GM20000 (cell line): ENCODE data around the gene SIDT2.
"Not testable (repeated sequence)": the region's sequence is repeated elsewhere in the genome, so short reads cannot be mapped to it uniquely, and the experiment has no call there.

ENCODE experiments used
- DNase-seq: peaks from one replicate; pipeline ENCODE4 v3.0.0; 2012; ENCODE audit warnings: low spot score
- TF ChIP-seq, protein P1 (sequence below): IDR thresholded peaks from 2 replicates; pipeline ENCODE4 v1.5.1; 2012; ENCODE audit warnings: mild to moderate bottlenecking, control low read depth; ENCODE audit errors: extremely low read depth, missing control alignments

The SIDT2 gene

DNA sequence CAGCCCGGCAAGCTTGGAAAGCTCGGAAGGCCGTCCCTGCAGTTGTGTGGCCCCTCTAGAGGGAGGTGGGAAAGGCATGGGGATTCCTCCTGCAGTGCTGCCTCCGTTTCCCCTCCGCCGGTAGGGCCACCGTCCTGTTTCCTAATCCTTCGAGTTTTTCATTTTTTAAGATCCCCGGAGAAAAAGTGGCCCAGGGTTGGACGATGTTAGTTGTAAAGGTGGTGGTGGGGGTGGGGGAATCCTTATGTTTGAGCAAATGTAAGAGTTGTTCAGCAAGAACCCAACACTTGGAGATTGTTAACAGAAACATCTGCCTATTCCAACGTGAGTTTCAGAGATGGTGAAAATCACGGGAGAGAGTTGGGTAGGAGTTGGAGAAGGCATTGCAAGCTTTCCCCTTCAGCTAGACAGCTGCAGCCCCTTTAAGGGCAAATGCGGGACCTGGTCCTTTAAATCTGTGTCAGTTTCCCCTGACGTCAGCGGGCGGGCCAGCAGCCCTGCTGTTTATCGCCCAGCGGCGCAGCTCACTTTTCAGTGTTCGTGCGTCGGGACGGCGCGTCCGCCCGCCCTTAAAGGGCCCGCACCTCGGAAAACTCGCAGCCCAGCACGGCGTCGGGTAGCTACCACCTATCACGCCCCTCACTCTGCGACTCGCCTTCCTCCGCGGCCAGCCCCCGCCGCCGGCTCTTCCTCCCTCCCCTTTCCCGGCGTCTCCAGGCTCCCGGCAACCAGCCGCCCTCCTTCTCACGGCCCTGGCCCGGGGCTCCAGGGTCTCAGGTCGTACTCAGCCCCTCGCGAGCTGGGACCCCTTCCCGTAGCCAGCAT is at the start of gene SIDT2:
SIDT2 (plus strand) TSS at position 534 of the 825 bp plus-strand sequence. CDS start 521 bp downstream, outside the sequence.
- TF ChIP-seq, protein P1, sequence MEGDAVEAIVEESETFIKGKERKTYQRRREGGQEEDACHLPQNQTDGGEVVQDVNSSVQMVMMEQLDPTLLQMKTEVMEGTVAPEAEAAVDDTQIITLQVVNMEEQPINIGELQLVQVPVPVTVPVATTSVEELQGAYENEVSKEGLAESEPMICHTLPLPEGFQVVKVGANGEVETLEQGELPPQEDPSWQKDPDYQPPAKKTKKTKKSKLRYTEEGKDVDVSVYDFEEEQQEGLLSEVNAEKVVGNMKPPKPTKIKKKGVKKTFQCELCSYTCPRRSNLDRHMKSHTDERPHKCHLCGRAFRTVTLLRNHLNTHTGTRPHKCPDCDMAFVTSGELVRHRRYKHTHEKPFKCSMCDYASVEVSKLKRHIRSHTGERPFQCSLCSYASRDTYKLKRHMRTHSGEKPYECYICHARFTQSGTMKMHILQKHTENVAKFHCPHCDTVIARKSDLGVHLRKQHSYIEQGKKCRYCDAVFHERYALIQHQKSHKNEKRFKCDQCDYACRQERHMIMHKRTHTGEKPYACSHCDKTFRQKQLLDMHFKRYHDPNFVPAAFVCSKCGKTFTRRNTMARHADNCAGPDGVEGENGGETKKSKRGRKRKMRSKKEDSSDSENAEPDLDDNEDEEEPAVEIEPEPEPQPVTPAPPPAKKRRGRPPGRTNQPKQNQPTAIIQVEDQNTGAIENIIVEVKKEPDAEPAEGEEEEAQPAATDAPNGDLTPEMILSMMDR: no peak
- peak; percentile 91 for DNase-seq

DNA sequence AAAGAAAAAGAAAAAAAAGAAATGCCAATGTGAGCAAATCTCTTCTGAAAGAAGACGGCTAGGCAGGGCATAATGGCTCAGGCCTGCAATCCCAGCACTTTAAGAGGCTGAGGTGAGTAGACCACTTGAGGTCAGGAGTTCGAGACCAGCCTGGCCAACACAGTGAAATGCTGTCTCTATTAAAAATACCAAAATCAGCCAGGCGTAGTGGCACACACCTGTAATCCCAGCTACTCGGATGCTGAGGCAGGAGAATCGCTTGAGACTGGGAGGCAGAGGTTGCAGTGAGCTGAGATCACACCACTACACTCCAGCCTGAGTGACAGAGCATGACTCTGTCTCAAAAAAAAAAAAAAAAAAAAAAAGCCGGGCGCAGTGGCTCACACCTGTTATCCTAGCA is 48.1 kb upstream of the SIDT2 start:
- DNase-seq: not testable (repeated sequence)

DNA sequence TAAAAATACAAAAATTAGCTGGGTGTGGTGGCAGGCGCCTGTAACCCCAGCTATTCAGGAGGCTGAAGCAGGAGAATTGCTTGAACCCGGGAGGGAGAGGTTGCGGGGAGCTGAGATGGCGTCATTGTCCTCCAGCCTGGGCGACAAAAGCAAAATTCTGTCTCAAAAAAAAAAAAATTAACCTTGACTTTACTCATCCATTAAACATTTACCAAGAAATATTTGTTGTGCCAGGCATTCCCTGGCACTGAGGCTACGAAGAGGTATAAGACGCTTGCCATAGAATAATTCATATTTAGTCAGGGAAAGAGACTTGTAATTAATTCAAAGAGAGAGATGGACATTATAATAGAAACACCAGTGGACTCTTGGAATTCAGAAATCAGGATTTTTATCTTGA is 47.7 kb upstream of the SIDT2 start:
- TF ChIP-seq, protein P1: no peak
- no peak for DNase-seq

DNA sequence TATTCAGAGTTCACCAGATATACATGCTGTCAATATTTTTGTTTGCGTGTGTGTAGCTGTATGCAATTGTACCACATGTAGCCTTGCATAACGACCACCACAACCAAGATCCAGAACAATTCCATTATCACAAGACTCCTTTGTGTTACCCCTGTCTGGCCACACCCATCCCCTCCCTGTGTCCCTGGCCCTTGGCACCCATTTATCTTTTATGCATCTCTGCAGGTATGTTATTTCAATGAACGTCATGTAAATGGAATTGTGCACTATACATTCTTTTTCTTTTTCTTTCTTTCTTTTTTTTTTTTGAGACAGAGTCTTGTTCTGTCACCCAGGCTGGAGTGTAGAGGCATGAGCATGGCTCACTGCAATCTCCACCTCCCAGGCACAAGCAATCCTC is 44.1 kb upstream of the SIDT2 start:
- TF ChIP-seq, protein P1: no peak
- no peak for DNase-seq

DNA sequence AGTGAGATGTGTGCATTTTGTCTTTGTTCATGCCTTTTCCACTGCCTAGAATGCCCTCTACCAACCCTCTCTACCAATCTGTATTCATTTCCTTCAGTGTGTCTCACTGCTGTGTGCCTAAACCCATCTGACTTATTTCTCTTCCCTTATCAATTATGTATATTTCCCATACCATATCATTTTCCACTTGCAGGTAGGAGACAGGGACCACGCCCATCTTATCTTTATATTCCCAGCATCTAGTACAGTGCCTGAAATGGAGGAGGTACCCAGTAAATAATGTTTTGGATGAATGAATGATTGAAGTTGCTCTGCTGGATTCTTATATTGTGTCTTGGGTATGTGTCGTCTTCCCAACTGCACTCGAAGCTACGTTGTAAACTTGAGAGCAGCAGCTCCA is 43.6 kb upstream of the SIDT2 start:
- DNase-seq: not testable (repeated sequence)

DNA sequence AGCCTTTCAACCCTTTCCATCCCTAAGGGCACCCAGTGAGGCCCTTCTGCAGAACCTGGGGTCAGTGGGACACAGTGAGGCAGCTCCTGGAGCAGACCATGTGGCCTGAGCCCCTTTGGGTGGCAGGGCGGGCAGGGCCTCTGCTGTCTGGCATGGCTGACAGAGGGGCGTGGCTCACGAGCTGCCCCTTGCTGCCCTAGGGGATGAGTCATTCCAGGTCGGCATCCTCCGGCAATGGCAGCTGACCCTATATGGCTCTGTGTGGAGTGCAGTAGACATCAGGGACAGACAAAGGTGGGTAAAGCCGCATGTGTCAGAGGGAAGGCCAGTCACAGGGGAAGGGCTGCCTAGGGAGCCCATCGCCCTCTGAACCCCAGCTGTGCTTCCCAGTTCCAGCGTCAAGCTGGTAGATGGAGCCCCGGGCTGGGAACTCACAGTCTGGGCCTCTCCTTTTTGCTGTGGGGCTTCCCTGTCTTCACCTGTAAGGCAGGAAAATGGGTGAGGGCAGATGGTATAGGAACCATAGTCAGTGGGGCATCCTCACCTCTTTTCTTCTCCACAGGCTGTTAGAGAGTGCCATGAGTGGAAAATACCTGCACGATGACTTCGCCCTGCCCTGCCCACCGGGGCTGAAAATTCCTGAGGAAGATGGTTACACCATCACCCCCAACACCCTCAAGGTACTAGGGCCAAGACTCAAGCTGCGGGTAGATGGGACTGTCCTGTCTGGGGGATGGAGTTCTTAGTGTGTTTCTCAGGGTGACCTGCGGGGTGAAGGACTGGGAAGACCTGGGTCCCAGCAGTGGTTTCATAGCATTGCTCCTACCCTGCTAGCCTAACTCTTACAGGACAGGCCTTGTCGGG is 41.1 kb upstream of the SIDT2 start:
- not testable (repeated sequence) for DNase-seq

DNA sequence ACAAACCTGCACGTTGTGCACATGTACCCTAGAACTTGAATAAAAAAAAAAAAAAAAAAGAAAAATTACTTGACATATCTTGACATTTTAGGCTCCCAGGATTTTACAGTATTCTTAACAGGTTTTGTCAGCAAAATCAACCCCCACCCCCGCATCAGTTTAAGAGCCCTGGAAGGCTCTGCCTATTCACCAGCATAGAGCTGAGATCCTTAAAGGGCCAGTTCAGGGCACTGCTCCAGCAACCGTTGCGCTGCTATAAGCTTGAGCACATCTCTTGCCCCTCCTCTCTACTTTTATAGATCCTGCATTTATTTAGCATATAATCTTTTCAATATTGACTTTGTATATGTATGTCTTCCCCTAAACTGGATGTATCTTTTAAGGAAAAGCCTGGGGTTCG is 35.2 kb upstream of the SIDT2 start:
- DNase-seq: peak; percentile 60
- TF ChIP-seq, protein P1: no peak

DNA sequence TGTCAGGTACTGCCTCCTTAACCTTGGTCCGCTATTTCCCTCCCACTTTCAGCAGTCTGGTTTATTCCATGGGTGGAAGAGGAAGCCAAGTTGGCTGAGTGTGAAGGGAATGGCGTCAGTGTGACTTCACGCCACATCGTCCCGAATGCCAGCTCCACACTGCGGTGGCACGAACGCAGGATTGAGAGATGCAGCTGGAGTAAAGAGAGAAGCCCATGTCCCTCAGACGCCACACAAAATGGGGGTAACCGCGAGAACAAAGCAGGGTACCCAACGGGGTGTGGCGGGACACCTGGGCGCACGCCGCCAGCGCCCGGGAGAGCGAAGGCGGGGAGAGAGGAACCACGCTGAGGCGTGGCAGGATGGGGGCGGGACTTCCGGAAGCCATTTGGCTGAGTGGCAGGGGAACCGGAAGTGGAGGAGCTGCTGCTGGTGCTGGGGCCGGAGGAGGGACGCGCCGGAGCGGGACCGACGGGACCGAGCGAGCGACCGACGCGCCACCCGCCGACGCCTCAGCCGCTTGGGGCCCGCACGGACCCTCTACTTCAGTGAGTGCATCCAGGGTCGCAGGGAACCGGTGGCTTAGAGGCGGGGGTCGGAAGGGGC is 34.6 kb upstream of the SIDT2 start, which contains the start of gene PAFAH1B2:
PAFAH1B2 (plus strand) TSS at position 417 of the 606 bp plus-strand sequence. CDS start 8,161 bp downstream, outside the sequence.
- TF ChIP-seq, protein P1: no peak
- DNase-seq: peak; percentile 99
